ENCODE data around the gene TRMT10B.

DNA sequence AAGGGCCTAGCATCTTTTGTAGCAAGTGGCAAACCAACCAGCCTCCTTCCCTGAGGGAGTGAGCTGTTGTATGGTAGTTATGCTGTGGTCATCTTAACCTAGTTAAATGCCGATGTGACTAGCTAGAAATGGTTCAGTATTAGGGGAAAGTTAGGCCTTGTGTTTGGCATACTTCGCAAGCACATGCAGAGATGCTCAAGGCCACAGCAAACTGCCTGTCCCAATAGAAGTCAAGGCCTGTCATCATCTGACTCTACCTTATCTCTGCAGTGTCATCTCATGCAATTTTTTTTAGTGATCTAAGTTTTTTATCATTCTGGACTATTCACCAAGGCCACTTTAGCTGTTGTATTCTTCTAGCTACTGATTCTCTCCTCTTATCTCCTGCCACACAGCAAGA is 36.5 kb downstream of the TRMT10B start:
- no peak for TF ChIP-seq GATA2 (IDR thresholded peaks at IDR 0.05; ENCODE audit: low read depth, low read length)
- TF ChIP-seq GATA3 (IDR thresholded peaks at IDR 0.05; ENCODE audit: low read depth, low read length) = no peak
